T-helper 2 cell treated with Interferon-gamma antibody and Interleukin-4, amounts not matched to agents 5 μg/mL and 100 μg/mL, for 36 hours (primary cell): ENCODE data around the gene C20orf173.
"Not testable (repeated sequence)": the region's sequence is repeated elsewhere in the genome, so short reads cannot be mapped to it uniquely, and the experiment has no call there.

ENCODE experiments used
- DNase-seq: peaks from one replicate; pipeline ENCODE4 v3.0.0; 2021; ENCODE audit warnings: low spot score
- H3K27ac Mint-ChIP-seq: one replicate; pipeline ENCODE4 v1.8.0; 2021; ENCODE audit warnings: mild to moderate bottlenecking, mixed read lengths
- H3K27me3 Mint-ChIP-seq: one replicate; pipeline ENCODE4 v1.8.0; 2021; ENCODE audit warnings: low read depth, mixed read lengths
- H3K36me3 Mint-ChIP-seq: one replicate; pipeline ENCODE4 v1.8.0; 2021; ENCODE audit warnings: low read depth, mixed read lengths
- H3K4me1 Mint-ChIP-seq: one replicate; pipeline ENCODE4 v1.8.0; 2021; ENCODE audit warnings: low read depth, mixed read lengths
- H3K4me3 Mint-ChIP-seq: one replicate; pipeline ENCODE4 v1.8.0; 2022; ENCODE audit warnings: mild to moderate bottlenecking, moderate library complexity, mixed read lengths
- H3K9me3 Mint-ChIP-seq: one replicate; pipeline ENCODE4 v1.8.0; 2021; ENCODE audit warnings: mixed read lengths

Gene C20orf173

DNA sequence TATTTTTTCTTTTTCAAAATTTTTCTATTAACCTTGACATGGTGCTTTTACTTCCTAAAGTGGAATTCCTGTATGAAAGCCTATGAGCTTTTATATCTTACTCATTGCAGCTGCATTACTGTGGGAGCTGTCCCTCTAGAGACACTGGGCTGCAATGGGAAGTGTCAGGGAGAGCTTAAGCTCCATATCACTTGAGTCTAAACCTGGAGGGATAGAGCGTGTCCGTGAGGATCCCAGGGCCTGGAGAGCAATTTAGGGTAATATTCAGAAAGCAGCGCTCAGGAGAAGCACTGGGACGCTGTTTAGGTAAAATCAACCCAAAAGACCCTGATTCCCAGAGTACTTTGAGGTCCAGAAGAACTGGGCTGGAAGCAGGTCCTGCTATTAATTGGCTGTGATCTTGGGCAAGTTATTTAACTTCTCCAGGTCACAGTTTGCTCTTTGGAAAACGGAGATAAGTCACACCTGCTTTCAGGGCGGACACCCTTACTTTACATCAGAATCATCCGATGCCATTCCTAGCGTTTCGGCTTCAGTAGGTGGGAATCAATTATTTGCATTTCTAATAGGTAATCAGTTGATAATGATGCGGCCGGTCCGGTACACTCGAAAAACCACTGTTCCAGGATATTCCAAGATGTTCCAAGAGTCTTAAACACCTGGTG is 11.8 kb upstream of the C20orf173 start:
- Mint-ChIP-seq H3K36me3 (peaks cover 3% of the 10 kb centered on the region), H3K27me3 (no peaks in the 10 kb centered on the region), H3K4me1 (peaks cover 12% of the 10 kb centered on the region), H3K9me3 (no peaks in the 10 kb centered on the region), H3K4me3 (peak overlapping the region; percentile 89), H3K27ac (peak overlapping the region; percentile 37)
- no peak for DNase-seq

DNA sequence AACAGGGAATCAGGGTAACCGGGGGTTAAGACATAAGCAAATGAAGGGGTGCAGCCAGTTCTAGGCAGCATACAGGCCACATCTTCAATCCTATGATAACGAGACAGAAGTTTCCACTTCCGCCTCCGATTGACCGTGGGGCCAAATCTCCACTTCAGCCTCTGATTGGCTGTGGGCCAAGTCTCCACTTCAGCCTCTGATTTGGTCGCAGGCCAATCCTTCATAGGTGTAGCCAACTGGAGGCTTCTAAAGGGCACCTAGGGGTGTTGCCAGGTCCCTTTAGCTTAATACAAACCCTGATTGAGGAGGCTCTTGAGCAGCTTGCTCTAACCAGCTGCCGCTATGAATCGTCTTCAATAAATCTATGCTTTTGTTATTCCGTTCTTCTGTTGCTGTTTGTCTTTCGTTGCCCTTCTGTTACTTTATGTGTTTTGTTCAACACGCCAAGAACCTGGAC is 10.3 kb upstream of the C20orf173 start:
- H3K27ac Mint-ChIP-seq = no peak overlapping the region
- peak overlapping the region; percentile 25 for H3K4me3 Mint-ChIP-seq

DNA sequence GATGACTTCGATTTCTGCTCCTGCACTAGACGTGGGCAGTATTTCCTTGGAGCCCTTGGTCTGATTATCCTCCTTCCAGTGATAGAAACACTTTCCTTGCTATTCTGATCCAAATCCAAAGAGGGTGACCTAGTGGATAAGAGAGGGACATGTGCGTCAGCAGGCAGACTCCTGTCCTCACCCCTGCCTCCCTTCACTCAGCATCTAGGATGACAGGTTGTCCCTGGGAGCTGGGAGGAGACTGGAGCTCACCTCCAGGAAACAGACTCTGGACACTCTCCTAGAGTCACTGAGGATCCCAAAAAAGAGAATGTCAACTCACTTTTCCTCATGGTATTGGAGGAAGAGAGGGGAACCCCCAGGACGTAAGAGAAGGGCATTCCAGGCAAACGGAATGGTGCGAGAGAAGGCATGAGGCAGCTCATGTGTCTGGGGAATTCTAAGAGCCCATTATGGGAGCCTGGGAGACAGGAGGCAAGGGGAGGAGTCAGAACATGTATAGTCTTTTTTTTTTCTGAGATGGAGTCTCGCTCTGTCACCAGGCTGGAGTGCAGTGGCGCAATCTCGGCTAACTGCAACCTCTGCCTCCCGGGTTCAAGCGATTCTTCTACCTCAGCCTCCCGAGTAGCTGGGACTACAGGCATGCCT is 2.2 kb downstream of the C20orf173 start:
- no peak for DNase-seq
- Mint-ChIP-seq H3K4me1 (no peaks in the 10 kb centered on the region), H3K36me3 (no peaks in the 10 kb centered on the region), H3K4me3 (no peak overlapping the region), H3K27me3 (no peaks in the 10 kb centered on the region), H3K9me3 (no peaks in the 10 kb centered on the region), H3K27ac (no peak overlapping the region)

More for the DNA sequence above, 10.3 kb upstream of the C20orf173 start:
- Mint-ChIP-seq H3K9me3 (no peaks in the 10 kb centered on the region), H3K36me3 (peaks cover 3% of the 10 kb centered on the region), H3K27me3 (no peaks in the 10 kb centered on the region), H3K4me1 (peaks cover 14% of the 10 kb centered on the region)
- DNase-seq = peak; percentile 20

DNA sequence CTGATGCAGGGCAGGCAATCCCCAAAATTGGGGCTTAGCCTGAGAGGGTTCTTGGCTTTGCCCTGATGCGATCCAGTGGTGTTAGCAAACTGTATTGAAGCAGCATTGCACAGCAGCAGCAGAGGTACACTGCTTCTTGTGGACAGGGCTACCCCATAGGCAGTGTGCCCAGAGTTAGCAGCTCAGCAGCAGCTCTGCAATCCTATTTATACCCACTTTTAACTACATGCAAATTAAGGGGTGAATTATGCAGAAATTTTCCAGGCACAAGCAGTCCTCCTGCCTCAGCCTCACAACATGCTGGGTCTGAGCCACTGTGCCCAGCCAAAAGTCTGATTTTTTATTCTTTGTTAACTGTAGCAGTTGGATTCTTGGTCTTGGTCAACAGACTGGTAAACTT is 3.8 kb downstream of the C20orf173 start:
- Mint-ChIP-seq H3K4me3 (no peak overlapping the region), H3K4me1 (no peaks in the 10 kb centered on the region), H3K9me3 (no peaks in the 10 kb centered on the region), H3K27me3 (no peaks in the 10 kb centered on the region), H3K27ac (no peak overlapping the region), H3K36me3 (no peaks in the 10 kb centered on the region)
- DNase-seq = no peak

- no peak overlapping the region for H3K27ac Mint-ChIP-seq
These were observed 6.1 kb downstream of the C20orf173 start for GRCh38 chr20:35523298-35523888.

DNA sequence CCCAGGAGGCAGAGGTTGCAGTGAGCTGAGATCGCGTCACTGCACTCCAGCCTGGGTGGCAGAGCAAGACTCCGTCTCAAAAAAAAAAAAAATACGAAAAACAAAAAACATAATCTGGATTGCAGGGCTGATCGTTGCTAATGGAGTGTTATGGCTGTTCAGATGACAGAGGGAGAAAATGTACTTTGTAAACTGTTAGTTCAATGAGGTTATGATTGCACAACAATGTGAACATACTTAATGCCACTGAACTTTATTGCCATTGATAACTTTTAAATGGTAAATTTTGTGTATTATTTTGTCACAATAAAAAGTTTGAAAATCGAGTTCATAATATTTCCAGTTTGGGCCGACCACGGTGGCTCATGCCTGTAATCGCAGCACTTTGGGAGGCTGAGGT is 10.5 kb downstream of the C20orf173 start:
- Mint-ChIP-seq H3K36me3 (peaks cover 7% of the 10 kb centered on the region), H3K27me3 (no peaks in the 10 kb centered on the region), H3K4me3 (no peak overlapping the region), H3K4me1 (no peaks in the 10 kb centered on the region), H3K9me3 (no peaks in the 10 kb centered on the region), H3K27ac (no peak overlapping the region)
- no peak for DNase-seq

More at GRCh38 chr20:35523298-35523888, 6.1 kb downstream of the C20orf173 start:
- Mint-ChIP-seq H3K27me3 (no peaks in the 10 kb centered on the region), H3K36me3 (no peaks in the 10 kb centered on the region), H3K4me3 (no peak overlapping the region), H3K9me3 (no peaks in the 10 kb centered on the region), H3K4me1 (no peaks in the 10 kb centered on the region)
- DNase-seq = no peak

- not testable (repeated sequence) for H3K4me3 Mint-ChIP-seq, H3K9me3 Mint-ChIP-seq, H3K27me3 Mint-ChIP-seq
These were observed 11.7 kb downstream of the C20orf173 start for GRCh38 chr20:35517767-35518166.

DNA sequence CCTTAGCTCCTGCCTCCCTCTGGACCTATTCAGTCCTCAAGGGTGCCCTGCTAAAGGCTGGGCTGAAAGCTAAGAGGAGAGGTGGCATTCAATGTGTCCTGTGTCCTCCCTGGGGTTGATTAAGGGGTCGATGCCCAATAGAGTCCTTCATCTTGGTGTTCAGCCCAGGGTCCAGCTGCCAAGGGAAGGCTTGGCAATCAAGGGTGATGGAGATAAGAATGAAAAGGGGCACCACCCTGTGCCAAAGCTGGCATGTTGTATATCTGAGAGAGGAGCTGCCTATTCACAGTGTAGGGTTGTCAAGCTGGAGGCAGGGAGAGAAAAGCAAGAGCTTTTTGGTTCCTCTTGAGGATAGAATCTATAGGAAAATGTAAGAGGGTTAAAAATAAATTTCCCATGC is 12.3 kb downstream of the C20orf173 start:
- DNase-seq = no peak
- no peaks in the 10 kb centered on the region for H3K9me3 Mint-ChIP-seq
- no peaks in the 10 kb centered on the region for H3K27me3 Mint-ChIP-seq
- no peak overlapping the region for H3K4me3 Mint-ChIP-seq
- peaks cover 9% of the 10 kb centered on the region for H3K36me3 Mint-ChIP-seq
- H3K4me1 Mint-ChIP-seq = no peaks in the 10 kb centered on the region
- H3K27ac Mint-ChIP-seq = no peak overlapping the region

More at GRCh38 chr20:35517767-35518166, 11.7 kb downstream of the C20orf173 start:
- H3K36me3 Mint-ChIP-seq, H3K27ac Mint-ChIP-seq, DNase-seq, H3K4me1 Mint-ChIP-seq: not testable (repeated sequence)

- no peaks in the 10 kb centered on the region for H3K9me3 Mint-ChIP-seq
- no peak overlapping the region for H3K27ac Mint-ChIP-seq
- H3K27me3 Mint-ChIP-seq = no peaks in the 10 kb centered on the region
- peaks cover 17% of the 10 kb centered on the region for H3K36me3 Mint-ChIP-seq
- no peak for DNase-seq
- no peak overlapping the region for H3K4me3 Mint-ChIP-seq
- H3K4me1 Mint-ChIP-seq = no peaks in the 10 kb centered on the region
These were observed 13.4 kb downstream of the C20orf173 start for GRCh38 chr20:35515949-35516645.

- Mint-ChIP-seq H3K4me3 (no peak overlapping the region), H3K36me3 (peaks cover 19% of the 10 kb centered on the region), H3K9me3 (no peaks in the 10 kb centered on the region), H3K27me3 (no peaks in the 10 kb centered on the region), H3K4me1 (no peaks in the 10 kb centered on the region), H3K27ac (no peak overlapping the region)
- no peak for DNase-seq
These were observed 14.1 kb downstream of the C20orf173 start for GRCh38 chr20:35515341-35515740.

DNA sequence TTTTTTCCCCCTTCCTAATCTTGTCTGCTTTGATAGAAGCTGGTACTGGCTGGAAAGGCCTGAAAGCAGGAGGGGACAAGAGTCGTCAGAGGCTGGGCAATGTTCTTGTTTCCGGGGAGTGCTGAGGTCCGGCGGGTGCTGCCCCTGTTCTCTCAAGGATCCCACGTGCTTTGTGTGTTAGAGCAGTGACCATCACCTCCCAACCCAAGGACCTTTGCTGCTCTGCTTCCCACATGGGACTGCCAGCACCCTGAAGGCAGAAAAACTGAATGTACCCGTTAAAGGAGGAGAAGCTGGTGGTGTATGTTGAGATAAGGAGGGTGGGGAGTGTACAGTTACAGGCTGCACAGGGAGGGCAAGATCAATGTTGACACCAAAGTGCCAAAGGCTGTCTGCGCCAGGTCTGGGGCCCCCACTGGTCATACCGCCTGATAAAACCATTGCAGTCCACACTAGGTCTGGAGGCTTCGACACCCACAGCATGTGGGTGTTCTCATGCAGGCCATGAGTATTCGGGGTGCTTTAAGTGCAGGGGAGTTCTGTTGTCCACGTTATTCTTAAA is 15.0 kb downstream of the C20orf173 start:
- DNase-seq = no peak
- Mint-ChIP-seq H3K27ac (no peak overlapping the region), H3K4me3 (no peak overlapping the region), H3K4me1 (no peaks in the 10 kb centered on the region), H3K36me3 (peaks cover 24% of the 10 kb centered on the region), H3K9me3 (no peaks in the 10 kb centered on the region), H3K27me3 (no peaks in the 10 kb centered on the region)

DNA sequence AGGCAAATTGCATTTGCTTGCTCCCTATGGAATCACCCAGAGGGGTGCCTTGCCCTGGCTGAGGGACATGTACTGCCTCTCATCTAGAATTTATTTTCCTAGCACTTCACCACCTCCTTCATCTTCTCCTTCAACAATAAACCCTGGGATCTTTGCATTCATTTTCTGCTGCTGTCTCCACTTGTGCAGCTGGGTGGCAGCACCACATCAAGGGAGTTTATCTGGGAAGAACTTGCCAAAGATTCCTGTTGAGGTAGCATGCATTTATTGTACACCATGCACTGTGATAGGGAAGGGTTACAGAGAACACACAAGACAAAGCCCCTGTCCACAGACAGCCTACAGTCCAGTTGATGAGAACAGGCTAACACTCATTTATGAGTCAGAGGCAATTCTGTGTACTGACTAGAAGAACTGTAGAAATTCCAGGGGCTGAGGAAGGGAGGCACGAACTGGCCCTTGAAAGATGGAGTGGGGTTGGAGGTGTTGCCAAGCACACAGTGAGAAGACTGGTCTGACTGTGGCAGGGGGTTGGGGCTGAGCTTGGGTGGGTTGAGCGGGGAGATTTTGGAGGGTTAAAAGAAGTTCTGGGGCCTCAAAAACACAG is 17.5 kb downstream of the C20orf173 start:
- Mint-ChIP-seq H3K27ac (no peak overlapping the region), H3K27me3 (no peaks in the 10 kb centered on the region), H3K9me3 (no peaks in the 10 kb centered on the region), H3K4me3 (no peak overlapping the region), H3K4me1 (peaks cover 2% of the 10 kb centered on the region), H3K36me3 (peaks cover 36% of the 10 kb centered on the region)
- DNase-seq = no peak

DNA sequence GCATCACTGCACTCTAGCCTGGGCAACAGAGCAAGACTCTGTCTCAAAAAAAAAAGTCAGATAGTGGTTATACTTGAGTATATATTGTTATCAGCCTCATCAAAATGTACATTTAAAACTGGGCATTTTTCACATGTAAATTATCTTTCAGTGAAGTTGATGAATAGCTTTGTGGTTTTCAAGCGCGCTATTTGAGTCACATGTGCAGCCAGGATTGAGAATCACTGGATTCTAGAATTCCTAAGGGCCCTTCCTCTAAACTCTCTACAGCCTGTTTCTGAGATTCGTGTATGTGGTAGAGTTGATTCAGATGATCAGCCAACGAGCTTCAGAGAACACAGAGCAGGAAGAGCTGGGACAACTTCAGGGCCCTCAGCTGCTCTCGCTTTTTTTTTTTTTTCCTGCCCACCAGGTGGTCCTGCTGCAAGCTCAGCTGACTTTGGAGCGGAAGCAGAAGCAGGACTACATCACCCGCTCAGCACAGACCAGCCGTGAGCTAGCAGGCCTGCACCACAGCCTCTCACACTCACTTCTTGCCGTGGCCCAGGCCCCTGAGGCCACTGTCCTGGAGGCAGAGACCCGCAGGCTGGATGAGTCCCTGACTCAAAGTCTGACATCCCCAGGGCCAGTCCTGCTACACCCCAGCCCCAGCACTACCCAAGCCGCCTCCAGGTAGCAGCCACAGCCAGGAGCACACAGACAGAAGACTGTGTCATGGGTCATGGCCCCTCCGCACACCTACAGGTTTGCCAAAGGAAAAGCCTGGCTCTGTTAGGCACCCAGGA is 18.3 kb downstream of the C20orf173 start:
- H3K36me3 Mint-ChIP-seq = peaks cover 37% of the 10 kb centered on the region
- no peaks in the 10 kb centered on the region for H3K27me3 Mint-ChIP-seq

More for the DNA sequence above, 18.3 kb downstream of the C20orf173 start:
- Mint-ChIP-seq H3K27ac (no peak overlapping the region), H3K4me3 (no peak overlapping the region), H3K9me3 (no peaks in the 10 kb centered on the region), H3K4me1 (peaks cover 2% of the 10 kb centered on the region)
- no peak for DNase-seq
